H9 (cell line): ENCODE data around the gene CSMD2. TPM values are rescaled to one million over a fixed set of nuclear protein-coding genes. Genes with fewer than 3 reads are reported as not detected.

Experiments
- DNase-seq: peaks from one replicate; pipeline ENCODE4 v3.0.0-alpha.2; 2017
- H2AFZ ChIP-seq: one replicate; pipeline ENCODE4 v1.6.1; 2013; ENCODE audit warnings: mild to moderate bottlenecking, low read length, control low read depth, moderate library complexity
- H2AK5ac ChIP-seq: 2 replicates; pipeline ENCODE4 v1.6.1; 2013; ENCODE audit warnings: low read length, control low read depth, mixed read lengths; ENCODE audit not compliant: insufficient read length
- H2BK120ac ChIP-seq: one replicate; pipeline ENCODE4 v1.6.1; 2013; ENCODE audit warnings: low read depth, mild to moderate bottlenecking, low read length, control low read depth, inconsistent platforms; ENCODE audit not compliant: poor library complexity, severe bottlenecking
- H2BK12ac ChIP-seq: 2 replicates; pipeline ENCODE4 v1.6.1; 2013; ENCODE audit warnings: low read length, control low read depth, mixed read lengths, low read depth; ENCODE audit not compliant: insufficient read length
- H2BK15ac ChIP-seq: 2 replicates; pipeline ENCODE4 v1.6.1; 2013; ENCODE audit warnings: low read depth, low read length, control low read depth
- H2BK20ac ChIP-seq: one replicate; pipeline ENCODE4 v1.6.1; 2013; ENCODE audit warnings: low read depth, mild to moderate bottlenecking, low read length, control low read depth, inconsistent platforms; ENCODE audit not compliant: poor library complexity, severe bottlenecking
- H2BK5ac ChIP-seq: 2 replicates; pipeline ENCODE4 v1.6.1; 2013; ENCODE audit warnings: low read length, control low read depth, mixed read lengths; ENCODE audit not compliant: insufficient read length
- H3K14ac ChIP-seq: 2 replicates; pipeline ENCODE4 v1.6.1; 2013; ENCODE audit warnings: low read length, control low read depth; ENCODE audit not compliant: insufficient read depth
- H3K18ac ChIP-seq: 2 replicates; pipeline ENCODE4 v1.6.1; 2013; ENCODE audit warnings: low read depth, mild to moderate bottlenecking, mixed read lengths, low read length, control low read depth; ENCODE audit not compliant: insufficient read length
- H3K23ac ChIP-seq: 2 replicates; pipeline ENCODE4 v1.6.1; 2013; ENCODE audit warnings: low read length, control low read depth, mixed read lengths, low read depth; ENCODE audit not compliant: insufficient read length
- H3K23me2 ChIP-seq: 2 replicates; pipeline ENCODE4 v1.6.1; 2013; ENCODE audit warnings: low read depth, mild to moderate bottlenecking, mixed read lengths, low read length, control low read depth; ENCODE audit not compliant: insufficient read length, poor library complexity, severe bottlenecking
- H3K27ac ChIP-seq: 2 replicates; pipeline ENCODE4 v1.5.1; 2013; ENCODE audit warnings: low read length, control low read depth, mixed read lengths, low read depth; ENCODE audit not compliant: insufficient read length
- H3K27me3 ChIP-seq: 2 replicates; pipeline ENCODE4 v1.6.1; 2013; ENCODE audit warnings: low read length, control low read depth, inconsistent platforms; ENCODE audit not compliant: insufficient read depth
- H3K4ac ChIP-seq: 2 replicates; pipeline ENCODE4 v1.6.1; 2013; ENCODE audit warnings: low read depth, mild to moderate bottlenecking, control low read depth, inconsistent platforms, low read length, moderate library complexity
- H3K4me1 ChIP-seq: 2 replicates; pipeline ENCODE4 v1.6.1; 2013; ENCODE audit warnings: low read length, control low read depth, inconsistent platforms; ENCODE audit not compliant: insufficient read depth
- H3K4me2 ChIP-seq: 2 replicates; pipeline ENCODE4 v1.6.1; 2013; ENCODE audit warnings: low read length, control low read depth, mixed read lengths; ENCODE audit not compliant: insufficient read length, insufficient read depth
- H3K56ac ChIP-seq: 2 replicates; pipeline ENCODE4 v1.6.1; 2013; ENCODE audit warnings: low read depth, mild to moderate bottlenecking, mixed read lengths, low read length, control low read depth; ENCODE audit not compliant: insufficient read length
- H3K79me1 ChIP-seq: 2 replicates; pipeline ENCODE4 v1.6.1; 2013; ENCODE audit warnings: low read depth, mild to moderate bottlenecking, moderate library complexity, low read length, control low read depth, inconsistent platforms; ENCODE audit not compliant: insufficient read depth, poor library complexity, severe bottlenecking
- H3K79me2 ChIP-seq: 2 replicates; pipeline ENCODE4 v1.6.1; 2013; ENCODE audit warnings: low read length, control low read depth, inconsistent platforms; ENCODE audit not compliant: insufficient read depth
- H3K9ac ChIP-seq: 2 replicates; pipeline ENCODE4 v1.6.1; 2013; ENCODE audit warnings: low read length, control low read depth, mixed read lengths; ENCODE audit not compliant: insufficient read length; ENCODE audit errors: extremely low read depth
- H3K9me3 ChIP-seq: one replicate; pipeline ENCODE4 v1.6.1; 2013; ENCODE audit warnings: low read depth, low read length, inconsistent platforms; ENCODE audit not compliant: control insufficient read depth
- H3T11ph ChIP-seq: one replicate; pipeline ENCODE4 v1.6.1; 2013; ENCODE audit warnings: mild to moderate bottlenecking, low read length, control low read depth, inconsistent platforms
- H4K20me1 ChIP-seq: one replicate; pipeline ENCODE4 v1.6.1; 2013; ENCODE audit not compliant: control insufficient read depth, insufficient read length, insufficient read depth
- H4K5ac ChIP-seq: 2 replicates; pipeline ENCODE4 v1.6.1; 2013; ENCODE audit warnings: low read depth, mild to moderate bottlenecking, mixed read lengths, low read length, control low read depth; ENCODE audit not compliant: insufficient read length
- H4K8ac ChIP-seq: replicated peaks from 2 replicates; pipeline ENCODE4 v1.6.1; 2013; ENCODE audit warnings: low read length, control low read depth, mixed read lengths, low read depth; ENCODE audit not compliant: insufficient read length
- H4K91ac ChIP-seq: 2 replicates; pipeline ENCODE4 v1.6.1; 2013; ENCODE audit warnings: low read depth, mild to moderate bottlenecking, moderate library complexity, mixed read lengths, low read length, control low read depth; ENCODE audit not compliant: insufficient read length
- H3K27ac Mint-ChIP-seq, 3 experiments: 2 replicates in 2 of 3; 3 replicates in 1 of 3; pipeline ENCODE4 v1.8.0; 2020 to 2021; ENCODE audit warnings: mixed read lengths in 3 of 3, mild to moderate bottlenecking in 1 of 3, moderate library complexity in 1 of 3
- H3K27me3 Mint-ChIP-seq: 2 replicates; pipeline ENCODE4 v1.8.0; 2021; ENCODE audit warnings: low read depth, mild to moderate bottlenecking, moderate library complexity, mixed read lengths
- H3K36me3 Mint-ChIP-seq, 3 experiments: 2 replicates in 2 of 3; 3 replicates in 1 of 3; pipeline ENCODE4 v1.8.0; 2020 to 2021; ENCODE audit warnings: low read depth in 3 of 3, mixed read lengths in 3 of 3; ENCODE audit not compliant: insufficient read depth in 1 of 3
- H3K4me1 Mint-ChIP-seq, 2 experiments: 2 replicates each; pipeline ENCODE4 v1.8.0; 2020; ENCODE audit warnings: mixed read lengths in 2 of 2
- H3K4me3 Mint-ChIP-seq, 2 experiments: 2 replicates in 1 of 2; 3 replicates in 1 of 2; pipeline ENCODE4 v1.8.0; 2020 to 2021; ENCODE audit warnings: mild to moderate bottlenecking in 2 of 2, mixed read lengths in 2 of 2, moderate library complexity in 1 of 2
- H3K9me3 Mint-ChIP-seq, 2 experiments: 2 replicates in 1 of 2; 3 replicates in 1 of 2; pipeline ENCODE4 v1.8.0; 2020; ENCODE audit warnings: mild to moderate bottlenecking in 2 of 2, mixed read lengths in 2 of 2, moderate library complexity in 1 of 2
- CTCF ChIP-seq: fragments of 200-600 bp; sonication (generic); conservative IDR thresholded peaks from 3 replicates; pipeline ENCODE4 v1.8.0; 2021; ENCODE audit warnings: antibody characterized with exemption, mild to moderate bottlenecking
- WGBS: extraction: QIAGEN DNeasy Blood & Tissue Kit; methylation state at CpG from one replicate; pipeline ENCODE4 v1.1.7; 2013; ENCODE audit warnings: missing lambda C conversion rate, low lambda C conversion rate, mixed read lengths; ENCODE audit not compliant: insufficient read length; ENCODE audit errors: extremely low coverage; 5-methylcytosine and 5-hydroxymethylcytosine counted together
- total RNA-seq: library from RNA; stranded (reverse); gene quantifications from 2 replicates; pipeline ENCODE4 v1.2.1, GENCODE V29; 2021

Gene CSMD2
- total RNA-seq, 1 experiment from 2014 or later, result 6.4 TPM

- peaks cover 10 to 15% (median 11%) of the 10 kb centered on the region in 3 experiments for H3K36me3 Mint-ChIP-seq
- Histone ChIP-seq H3K9ac (no peak overlapping the region), H2BK120ac (no peak overlapping the region), H3K23ac (no peak overlapping the region), H3T11ph (no peak overlapping the region), H4K5ac (no peak overlapping the region), H4K8ac (no peak overlapping the region), H3K4me2 (no peak overlapping the region), H3K79me2 (no peaks in the 10 kb centered on the region; the same call in 1 of the 2 replicates), H3K4me1 (no peaks in the 10 kb centered on the region), H2AK5ac (no peak overlapping the region), H2BK15ac (no peak overlapping the region), H4K91ac (no peak overlapping the region), H3K23me2 (no peaks in the 10 kb centered on the region), H2BK12ac (no peak overlapping the region), H3K4ac (no peak overlapping the region), H3K14ac (no peak overlapping the region), H3K79me1 (no peaks in the 10 kb centered on the region), H2BK20ac (no peak overlapping the region), H4K20me1 (no peaks in the 10 kb centered on the region), H2BK5ac (no peak overlapping the region), H3K27ac (no peak overlapping the region), H2AFZ (no peak overlapping the region), H3K18ac (no peak overlapping the region), H3K56ac (no peak overlapping the region), H3K9me3 (no peaks in the 10 kb centered on the region), H3K27me3 (no peaks in the 10 kb centered on the region)
- no peak overlapping the region for H3K27ac Mint-ChIP-seq
- no peak overlapping the region for H3K4me3 Mint-ChIP-seq
- no CpG with 5 or more reads among the region's 1 CpG for WGBS
- TF ChIP-seq CTCF, result no peak
- no peaks in the 10 kb centered on the region for H3K9me3 Mint-ChIP-seq
- H3K4me1 Mint-ChIP-seq, result no peaks in the 10 kb centered on the region
- peaks cover 1% of the 10 kb centered on the region for H3K27me3 Mint-ChIP-seq
- no peak for DNase-seq
These were observed 246.7 kb downstream of the CSMD2 start for GRCh38 chr1:33918368-33918767.
